Measurements from ENCODE around the gene VSTM2L.

The VSTM2L gene

DNA sequence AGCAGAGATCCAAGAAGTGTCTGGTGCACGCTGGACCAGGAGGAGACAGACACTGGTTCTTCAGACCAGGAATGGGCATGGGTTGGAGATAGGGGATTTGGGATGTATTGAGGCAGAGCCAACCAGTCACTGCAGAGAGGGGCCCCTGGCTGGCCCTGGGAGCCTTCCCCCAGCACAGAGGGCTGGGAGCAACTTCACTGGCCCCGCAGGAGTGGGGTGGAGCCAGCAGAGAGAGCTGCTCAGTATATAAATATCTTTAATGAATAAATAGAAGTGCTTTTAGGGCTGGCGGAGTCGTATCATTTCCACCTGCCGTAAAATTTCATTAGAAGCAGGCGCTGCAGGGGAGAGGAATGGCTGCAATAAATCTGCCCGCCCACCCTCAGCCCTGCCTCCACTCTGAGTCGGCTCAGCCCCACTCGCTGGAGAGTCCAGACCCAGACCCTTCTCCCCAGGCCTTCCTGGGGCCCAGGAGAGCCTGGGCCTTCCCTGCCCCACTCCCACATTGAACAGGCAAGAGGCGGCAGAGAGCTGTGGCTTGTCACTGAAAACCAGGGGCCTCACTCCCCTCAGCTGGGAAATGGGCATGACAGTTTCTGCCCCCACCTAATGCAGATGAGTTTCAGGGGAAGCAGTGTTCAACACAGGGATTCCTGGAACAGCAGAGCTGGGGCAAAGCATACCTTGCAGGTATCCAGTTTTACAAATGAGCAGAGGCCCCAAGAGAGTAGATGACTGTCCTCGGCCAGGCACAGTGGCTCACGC, 23.9 kb upstream of the VSTM2L start:
- DNase-seq (ENCODE audit: low spot score), result no peak

DNA sequence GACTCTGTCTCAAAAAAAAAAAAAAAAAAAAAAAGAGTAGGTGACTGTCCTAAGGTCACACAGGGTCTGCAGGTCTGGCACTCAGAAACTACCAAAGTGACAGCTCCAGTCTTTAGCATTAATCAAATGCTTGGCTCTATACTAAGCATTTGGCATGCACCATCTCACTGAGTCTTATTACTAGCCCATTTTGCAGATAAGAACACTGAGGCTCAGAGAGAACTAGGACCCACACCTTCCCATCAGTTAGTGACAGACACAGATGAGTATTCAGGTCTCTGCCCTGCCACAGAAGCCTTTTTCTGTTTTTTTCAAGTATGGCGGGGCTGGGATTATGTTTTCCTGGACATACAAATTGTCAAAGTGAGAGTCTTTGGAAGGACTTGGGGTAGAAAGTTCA, 23.1 kb upstream of the VSTM2L start:
- no peak for DNase-seq (ENCODE audit: low spot score)

DNA sequence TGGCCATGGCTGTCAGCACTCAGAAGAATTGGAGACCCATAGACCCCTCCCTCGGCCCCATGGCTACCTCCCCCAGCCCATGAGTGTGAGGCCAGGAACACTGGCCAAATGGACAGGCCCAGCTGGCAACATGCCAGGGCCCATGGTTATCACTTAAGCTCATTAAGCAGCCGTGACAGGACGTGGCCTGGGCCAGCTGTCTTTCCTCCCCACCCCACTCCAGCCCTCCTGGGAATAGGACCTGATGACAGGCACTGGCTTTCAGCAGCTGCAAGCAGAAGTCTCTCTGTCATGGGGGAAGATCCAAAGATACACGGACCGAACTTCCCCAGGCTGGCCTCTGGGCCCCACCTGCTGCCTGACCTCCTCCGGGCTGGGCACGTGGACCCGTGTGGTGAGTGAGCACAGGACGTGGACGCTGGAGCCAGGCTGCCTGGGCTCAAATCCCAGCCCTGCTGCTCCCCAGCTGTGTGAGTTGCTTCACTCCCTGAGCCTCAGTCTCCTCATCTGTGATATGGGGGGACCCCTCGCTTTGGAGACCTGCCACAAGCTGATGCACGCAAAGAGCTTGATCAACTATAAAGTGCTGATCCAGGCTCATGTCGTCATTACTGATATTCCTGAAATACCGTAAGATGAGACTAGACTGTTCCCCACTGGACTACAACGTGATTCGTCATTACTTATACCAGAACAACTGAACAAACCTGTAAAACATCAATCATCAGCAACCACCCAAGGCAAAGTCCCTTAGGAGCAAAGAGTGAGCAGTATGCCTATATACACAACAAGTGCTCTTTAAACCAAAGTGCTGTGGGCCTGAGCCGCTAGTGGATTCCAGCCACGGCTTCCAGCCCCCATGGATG, 22.0 kb upstream of the VSTM2L start:
- no peak for DNase-seq (ENCODE audit: low spot score)

DNA sequence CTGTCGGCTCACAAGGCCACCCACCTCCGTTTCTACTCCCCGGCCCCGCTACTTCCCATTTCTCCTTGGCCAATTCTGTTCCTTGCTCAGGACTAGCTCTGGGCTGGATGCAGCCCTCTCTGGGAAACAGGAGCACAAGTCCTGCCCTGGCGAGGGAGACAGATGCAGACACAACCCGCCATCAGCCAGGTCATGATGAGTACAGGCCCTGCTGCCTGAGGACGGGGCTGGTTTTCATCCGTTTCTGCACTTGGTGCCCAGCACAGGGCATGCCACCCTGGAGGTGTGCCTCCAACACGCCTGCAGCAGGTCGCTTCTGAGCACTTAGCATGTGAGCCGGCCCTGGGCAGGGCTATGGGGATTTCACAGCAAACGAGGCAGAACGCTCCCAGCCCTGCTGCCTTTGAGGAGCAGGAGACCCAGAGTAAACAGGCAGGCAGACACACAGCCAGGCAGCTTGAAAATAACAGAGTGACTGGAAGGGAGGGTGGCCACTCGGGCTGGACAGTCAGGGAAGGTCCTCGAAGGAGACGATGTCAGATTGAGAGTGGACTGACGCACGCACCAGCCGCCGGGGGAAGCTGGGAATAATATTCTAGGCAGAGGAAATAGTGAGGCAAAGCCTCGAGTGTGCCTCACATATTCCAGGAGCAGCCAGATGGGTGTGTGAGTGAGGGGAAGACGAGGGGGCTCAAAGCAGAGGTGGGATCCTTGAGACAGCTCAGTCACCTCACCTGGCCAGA, 21.2 kb upstream of the VSTM2L start:
- no peak for DNase-seq (ENCODE audit: low spot score)

DNA sequence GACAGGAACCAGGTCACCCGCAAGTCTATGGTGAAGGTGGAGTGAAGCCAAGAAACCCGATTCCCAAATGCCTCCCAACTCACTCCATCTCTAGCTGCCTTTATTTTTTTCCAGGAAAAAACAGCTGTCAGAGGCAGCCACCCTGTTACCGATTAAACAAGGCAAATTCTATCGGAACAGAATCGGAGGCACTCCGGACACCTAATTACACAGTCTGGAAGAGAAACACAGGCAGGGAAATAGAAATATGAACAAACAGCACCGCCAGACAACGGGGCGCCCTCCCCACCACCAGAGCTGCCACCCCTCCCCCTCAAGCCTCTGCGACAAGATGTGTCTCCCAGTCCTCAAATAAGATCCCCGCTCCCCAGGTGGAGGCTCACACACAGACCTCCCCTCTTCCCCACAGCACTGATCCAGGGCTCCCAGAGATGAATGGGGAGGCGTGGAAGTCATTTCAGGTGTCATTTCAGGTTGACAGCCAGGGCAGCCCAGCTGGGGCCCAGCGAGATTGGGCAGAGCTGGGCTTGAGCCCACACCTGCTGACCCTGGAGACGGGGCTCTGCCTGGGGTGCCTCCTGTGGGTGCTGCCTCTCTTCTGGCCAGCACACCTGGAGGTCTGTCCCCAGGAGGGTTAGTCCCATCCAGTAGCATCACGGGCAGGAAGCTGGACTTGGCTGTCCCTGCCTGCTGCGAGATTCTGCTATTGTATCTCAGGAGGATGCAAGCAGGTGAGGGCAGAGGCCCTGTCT, 19.8 kb upstream of the VSTM2L start:
- DNase-seq (ENCODE audit: low spot score), result no peak

DNA sequence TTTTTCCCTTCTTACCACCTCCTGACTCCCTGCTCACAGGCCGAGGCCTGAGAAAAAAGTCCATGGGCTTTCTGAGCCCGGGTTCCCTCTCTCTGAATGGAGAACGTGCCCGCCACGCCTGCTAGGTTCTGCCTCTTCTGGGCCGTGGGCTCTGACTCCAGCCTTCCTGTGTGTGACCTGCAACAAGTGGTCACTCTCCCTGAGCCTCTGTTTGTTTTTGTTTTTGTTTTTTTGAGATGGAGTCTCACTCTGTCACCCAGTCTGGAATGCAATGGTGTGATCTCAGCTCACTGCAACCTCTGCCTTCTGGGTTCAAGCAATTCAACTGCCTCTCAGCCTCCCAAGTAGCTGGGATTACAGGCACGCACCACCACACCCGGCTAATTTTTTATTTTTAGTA, 17.9 kb upstream of the VSTM2L start:
- no peak for DNase-seq (ENCODE audit: low spot score)

DNA sequence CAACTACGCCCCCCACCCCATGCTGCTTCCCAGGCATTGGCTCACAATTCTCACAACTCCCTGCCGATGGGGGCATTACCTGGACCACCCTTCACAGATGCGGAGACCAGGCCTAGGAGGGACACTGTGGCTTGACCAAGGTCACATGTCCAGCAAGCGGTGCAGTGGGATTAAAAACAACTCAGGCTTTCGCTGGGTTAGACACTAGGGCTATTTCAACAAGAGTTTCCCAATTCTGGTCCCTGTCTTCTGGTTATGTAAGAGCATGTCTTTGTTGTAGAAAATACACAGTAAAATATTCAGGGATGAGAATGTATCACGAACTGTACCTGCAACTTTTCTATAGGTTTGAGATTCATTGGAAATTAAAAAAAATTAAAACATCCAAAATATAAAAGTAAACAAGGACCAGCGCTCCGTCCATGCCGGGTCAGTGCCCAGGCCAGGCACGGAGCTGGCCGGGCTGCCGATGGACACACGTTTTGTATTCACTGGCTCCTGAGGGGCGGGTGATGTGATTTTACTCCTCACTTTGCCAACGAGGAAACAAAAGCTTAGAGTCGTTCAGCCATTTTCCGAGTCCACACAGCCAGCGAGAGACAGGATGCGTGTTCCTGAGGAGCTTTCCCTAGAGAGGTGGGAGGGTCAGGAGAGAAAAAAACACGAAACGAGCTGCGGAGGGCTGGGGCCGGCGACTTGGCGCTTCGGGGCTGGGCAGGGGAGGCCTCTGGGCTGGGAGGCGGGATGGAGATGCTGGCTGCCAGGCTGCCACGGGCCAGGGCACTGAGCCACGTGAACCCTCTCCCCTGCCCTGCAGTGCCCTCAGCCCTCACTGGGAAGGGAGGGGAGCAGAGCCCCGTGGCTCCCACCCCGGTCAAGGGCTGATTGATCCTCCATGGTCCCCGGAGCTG, 17.1 kb upstream of the VSTM2L start:
- DNase-seq (ENCODE audit: low spot score), result no peak

DNA sequence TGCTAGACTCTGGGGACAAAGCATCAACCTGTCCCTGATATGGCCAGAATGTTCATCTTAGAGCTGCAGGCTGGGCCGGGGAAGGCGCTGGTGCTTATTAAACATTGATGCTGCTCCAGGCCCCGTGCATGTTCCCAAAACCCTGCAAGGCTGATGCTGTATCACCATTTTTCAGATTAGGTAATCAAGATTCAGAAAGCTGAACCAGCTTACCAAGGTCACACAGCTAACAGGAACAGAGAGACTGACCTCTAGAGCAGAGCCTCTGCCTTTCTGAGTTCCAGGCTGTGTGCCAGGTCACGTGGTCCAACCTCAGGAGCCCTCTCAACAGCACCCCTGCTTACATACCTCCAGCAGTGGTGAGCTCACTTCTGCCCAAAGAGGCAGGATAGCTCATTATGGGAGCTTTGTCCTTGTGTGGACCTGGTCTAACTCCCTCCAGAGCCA, 16.1 kb upstream of the VSTM2L start:
- DNase-seq (ENCODE audit: low spot score), result no peak

DNA sequence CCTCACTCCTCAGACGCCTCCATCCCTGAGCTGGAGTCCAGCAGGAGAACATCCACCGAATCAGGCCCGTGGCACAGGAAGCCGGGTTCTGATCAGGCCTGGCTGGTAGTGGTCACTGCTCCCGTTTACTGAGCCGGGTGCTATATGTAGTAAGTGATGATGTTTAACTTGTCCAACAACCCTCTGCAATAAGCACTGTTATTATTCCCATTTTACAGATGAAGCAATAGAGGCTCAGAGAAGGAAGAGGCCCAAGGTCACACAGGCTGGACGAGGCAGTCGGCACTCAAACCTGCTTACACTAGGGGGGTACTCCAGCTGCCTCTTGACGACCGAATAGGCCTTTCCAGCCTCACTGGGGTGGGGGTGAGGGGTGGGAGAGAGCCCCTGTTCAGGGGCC, 14.3 kb upstream of the VSTM2L start:
- no peak for DNase-seq (ENCODE audit: low spot score)

DNA sequence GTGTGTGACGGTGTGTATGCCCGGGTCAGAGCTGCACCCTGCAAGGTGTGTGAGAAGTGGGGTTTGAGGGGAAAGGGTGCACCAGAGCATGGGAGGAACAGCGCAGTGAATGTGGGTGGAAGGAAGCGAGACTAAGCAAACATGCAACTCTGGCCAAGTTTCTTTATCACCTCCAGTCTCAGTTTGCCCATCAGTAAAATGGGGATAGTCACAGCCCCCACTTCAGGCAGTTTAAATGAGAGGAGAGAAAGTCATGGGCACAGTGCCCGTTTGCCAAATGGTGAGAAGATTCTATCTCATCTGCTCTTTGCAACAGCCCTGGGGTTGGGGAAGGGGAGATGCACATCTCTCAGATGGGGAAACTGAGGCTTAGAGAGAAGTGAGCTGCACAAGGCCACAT, 12.8 kb upstream of the VSTM2L start:
- no peak for DNase-seq (ENCODE audit: low spot score)

DNA sequence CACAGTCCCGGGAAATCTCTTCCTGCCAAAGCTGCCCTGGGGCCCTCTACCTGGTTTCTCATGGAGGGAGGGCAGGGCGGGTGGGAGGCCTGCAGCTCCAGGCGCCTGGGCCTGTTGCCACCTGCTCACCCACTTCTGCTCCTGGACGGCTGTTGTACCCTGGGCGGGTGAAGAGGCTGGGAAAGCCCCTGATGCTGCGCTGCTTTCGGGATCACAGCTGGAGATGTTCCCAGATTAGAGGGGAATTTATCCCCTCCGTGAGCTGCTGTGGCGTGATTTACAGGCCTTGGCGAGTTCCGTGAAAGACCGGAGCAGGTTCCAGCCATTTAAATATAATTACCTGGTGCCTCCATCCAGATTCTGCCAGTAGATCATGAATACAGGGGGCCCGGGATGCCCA, 12.3 kb upstream of the VSTM2L start:
- no peak for DNase-seq (ENCODE audit: low spot score)

DNA sequence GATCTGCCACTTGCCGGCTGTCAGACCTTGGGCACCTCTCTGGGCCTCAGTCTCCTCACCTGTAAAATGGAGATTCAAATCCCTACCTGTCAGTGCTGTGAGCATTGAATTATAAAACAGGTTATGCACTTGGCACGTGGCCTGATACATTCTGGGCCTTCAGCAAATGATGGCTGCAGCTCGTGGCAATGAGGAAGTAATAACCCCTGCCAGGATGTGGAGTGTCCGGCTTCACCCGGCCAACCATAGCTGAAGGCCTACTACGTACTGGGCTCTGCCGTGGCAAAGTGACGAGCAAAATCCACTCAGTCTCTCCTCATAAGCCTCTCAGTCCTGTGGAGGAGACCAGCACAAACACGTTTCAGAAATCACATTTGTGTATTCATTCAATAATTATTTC, 10.9 kb upstream of the VSTM2L start:
- no peak for DNase-seq (ENCODE audit: low spot score)

DNA sequence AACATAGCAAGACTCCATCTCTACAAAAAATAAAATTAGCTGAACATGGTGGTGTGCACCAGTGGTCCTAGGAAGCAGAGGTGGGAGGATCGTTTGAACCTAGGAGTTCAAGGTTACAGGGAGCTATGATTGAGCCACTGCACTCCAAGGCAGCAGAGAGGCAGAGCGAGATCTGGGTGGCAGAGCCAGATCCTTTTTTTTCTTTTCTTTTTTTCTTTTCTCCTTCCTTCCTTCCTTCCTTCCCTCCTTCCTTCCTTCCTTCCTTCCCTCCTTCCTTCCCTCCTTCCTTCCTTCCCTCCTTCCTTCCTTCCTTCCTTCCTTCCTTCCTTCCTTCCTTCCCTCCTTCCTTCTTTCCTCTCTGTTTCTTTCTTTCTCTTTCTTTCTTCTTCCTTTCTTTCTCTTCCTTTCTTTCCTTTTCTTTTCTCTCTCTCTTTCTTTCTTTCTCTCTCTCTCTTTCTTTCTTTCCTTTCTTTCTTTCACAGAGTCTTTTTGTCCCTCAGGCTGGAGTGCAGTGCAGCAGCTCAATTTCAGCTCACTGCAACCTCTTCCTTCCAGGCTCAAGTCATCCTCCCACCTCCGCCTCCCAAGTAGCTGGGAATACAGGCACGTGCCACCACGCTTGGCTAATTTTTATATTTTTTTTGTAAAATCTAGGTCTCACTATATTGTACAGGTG, 9.2 kb upstream of the VSTM2L start:
- no peak for DNase-seq (ENCODE audit: low spot score)

DNA sequence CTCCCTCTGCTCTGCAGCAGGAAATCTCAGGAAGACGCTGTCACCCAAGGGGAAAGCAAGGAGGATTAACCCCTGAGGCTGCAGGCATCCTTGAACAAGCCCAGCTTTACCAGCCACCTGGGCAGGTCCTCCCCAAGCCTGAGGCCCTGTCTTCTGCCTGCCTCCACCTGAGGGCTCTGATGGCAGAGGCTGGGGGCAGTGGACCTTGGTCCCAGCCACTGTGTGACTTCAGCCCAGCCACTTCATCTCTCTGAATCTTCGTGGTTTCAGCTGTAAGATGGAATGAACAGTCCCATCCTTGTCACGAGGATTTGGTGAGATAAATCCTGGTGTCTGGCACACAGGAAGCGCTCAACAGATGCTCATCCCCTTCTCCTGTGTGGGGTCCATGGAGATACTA, 8.5 kb upstream of the VSTM2L start:
- no peak for DNase-seq (ENCODE audit: low spot score)

DNA sequence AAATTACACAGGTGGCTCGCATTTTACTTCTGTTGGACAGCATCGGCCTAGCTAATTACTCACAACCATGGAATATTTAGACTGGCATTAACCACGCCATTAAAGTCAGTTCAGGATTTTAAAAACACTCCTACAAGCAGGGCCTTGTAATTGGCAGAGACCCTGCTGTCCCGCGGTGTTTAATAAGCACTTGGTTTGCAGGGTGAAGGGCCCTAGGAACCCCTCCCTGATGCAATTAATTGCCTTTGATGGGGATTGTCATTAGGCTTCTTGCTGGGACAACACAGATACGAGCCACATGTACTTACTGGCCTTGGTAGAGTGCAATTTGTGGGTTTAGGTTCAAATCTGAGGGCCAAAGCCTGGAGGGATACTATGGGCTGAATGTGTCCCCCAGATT, 7.8 kb upstream of the VSTM2L start:
- DNase-seq (ENCODE audit: low spot score), result no peak

DNA sequence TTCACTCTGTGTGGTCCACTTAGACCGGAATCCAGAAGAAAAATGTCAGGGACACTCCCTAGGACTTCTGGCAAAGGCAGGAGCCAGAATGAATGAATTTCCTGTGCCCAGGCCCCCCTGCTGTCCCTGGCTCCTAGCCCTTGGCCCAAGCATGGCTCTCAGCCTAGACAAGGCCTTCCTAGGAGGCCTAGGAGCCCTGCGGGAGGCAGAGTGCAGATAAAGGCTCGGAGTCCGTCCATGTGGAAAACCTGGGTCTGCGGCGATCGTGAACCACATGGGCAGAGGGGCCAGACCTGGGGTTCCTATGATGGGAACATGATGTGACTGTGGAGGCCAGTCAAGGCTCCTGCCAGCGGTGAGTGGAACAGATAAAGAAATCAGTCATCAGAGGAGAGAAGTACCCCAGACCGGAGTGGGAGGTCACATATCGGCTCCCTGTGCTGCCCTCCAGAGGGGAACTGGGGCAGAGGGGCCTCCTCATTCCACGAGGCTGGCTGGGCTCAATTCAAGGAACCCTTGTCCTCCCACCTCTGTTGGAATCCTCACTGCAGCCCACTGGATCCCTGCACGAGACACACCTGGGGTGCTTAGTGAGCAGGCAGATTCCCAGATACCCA, 5.9 kb upstream of the VSTM2L start:
- DNase-seq (ENCODE audit: low spot score), result peak; percentile 14

DNA sequence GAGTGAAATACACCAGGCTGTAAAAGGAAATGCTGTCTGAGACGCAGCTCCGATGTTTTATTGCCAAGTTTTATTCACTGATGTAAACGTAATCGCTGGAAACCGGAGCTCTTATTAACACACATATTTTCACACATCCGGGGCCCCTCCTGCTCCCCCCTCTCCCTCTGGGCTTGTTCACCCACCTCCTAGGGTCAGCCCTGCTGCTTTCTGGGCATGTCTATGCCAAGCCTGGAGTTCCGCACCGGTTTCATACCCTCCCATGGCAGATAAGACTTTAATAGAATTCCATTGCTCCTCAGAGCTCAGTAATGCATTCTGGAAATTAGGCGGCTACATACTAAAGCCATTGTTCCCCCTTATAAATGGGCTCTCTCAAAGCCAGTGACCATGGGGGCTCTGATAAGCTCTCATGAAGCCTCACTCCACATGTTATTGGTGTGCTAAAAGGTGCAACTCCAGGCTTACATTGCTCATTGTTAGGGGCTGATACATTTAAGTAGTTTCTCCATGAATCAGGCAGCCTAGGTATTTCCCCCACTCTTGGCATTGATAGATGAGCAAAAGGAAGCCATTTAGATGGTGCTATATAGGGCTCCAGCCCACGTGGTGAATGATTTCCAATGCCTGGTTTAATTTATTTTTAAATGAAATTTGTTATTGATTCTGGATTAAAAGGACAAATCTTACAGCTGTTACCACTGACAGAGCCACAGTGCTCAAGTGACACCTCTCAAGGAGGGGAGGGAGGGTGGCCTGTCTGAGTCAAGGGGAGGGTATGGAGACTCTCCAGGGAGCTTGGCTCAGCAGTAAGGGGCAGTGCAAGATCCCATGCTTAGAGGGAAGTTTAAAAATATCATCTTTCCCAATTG, 4.5 kb upstream of the VSTM2L start:
- peak; percentile 70 for DNase-seq (ENCODE audit: low spot score)

DNA sequence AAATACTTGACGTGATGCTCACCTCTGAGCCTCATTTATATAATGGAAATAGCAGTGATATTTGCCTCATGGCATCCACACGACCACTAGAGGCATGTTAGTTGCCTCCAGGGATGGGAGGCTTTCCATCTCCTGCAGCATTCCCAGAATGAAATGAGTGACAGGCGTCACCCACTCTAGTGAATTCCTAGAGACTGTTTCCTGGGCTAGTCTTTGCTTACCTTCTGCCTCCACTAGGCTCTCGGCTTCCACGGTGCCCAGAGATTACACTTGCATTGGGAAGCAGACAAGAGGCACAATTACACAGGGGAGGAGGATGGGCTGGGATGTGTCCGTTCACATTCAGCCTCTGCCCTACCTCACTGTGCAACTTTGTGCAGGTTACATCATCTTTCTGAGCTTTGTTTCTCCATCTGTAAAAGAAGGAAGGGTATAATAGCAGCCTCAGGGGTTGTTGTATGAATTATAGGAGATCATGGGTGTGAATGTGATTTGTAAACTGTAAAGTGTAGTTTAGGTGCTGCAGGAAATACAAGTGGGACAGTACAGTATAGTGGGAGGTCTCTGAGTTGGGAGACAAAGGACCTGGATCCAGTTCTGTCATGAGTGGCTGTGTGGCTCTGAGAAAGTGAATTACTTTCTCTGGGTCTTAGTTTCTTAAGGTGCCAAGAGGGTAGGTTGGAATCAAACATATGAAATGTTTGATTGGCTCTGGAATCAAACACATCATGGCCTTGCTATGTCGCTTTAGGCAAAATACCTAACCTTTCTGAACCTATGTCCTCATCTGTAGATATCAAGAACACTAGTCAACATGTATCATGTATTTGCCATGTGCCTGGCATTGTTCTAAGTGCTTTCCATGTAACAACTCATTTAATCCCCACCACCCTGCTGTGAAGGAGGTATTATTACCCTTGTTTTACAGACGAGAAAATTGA, 3.6 kb upstream of the VSTM2L start:
- no peak for DNase-seq (ENCODE audit: low spot score)
